Liver (tissue), 9 donors: Measurements from ENCODE around the gene NYNRIN. TPM values are rescaled to one million over a fixed set of nuclear protein-coding genes. Genes with fewer than 3 reads are reported as not detected.

Source experiments
- DNase-seq: peaks from one replicate; pipeline ENCODE4 v3.0.0-alpha.2; 2017; ENCODE audit warnings: low spot score
- H3K27ac ChIP-seq, 2 donors: one replicate each; pipeline ENCODE4 v1.7.0; 2013; ENCODE audit warnings: inconsistent platforms in 2 of 2, low read length in 2 of 2, control low read depth in 1 of 2, low read depth in 1 of 2, mild to moderate bottlenecking in 1 of 2
- H3K27me3 ChIP-seq, 4 donors: one replicate each; pipeline versions ENCODE4 v1.6.1 to v1.7.0; 2013; ENCODE audit warnings: low read length in 3 of 4, inconsistent platforms in 1 of 4, mild to moderate bottlenecking in 1 of 4, moderate library complexity in 1 of 4; ENCODE audit not compliant: control insufficient read depth in 4 of 4, insufficient read depth in 4 of 4
- H3K36me3 ChIP-seq, 4 donors: one replicate each; pipeline versions ENCODE4 v1.6.1 to v1.7.0; 2013; ENCODE audit warnings: low read length in 3 of 4, mild to moderate bottlenecking in 3 of 4, low read depth in 1 of 4, moderate library complexity in 1 of 4; ENCODE audit not compliant: control insufficient read depth in 4 of 4, insufficient read depth in 3 of 4
- H3K4me1 ChIP-seq, 4 donors: one replicate each; pipeline versions ENCODE4 v1.6.1 to v1.7.0; 2013; ENCODE audit warnings: low read length in 3 of 4, mild to moderate bottlenecking in 3 of 4, moderate library complexity in 1 of 4; ENCODE audit not compliant: control insufficient read depth in 4 of 4, insufficient read depth in 4 of 4
- H3K4me3 ChIP-seq, 3 donors: one replicate each; pipeline versions ENCODE4 v1.6.1 to v1.7.0; 2013; ENCODE audit warnings: low read length in 3 of 3, control low read depth in 1 of 3, low read depth in 1 of 3, mild to moderate bottlenecking in 1 of 3
- H3K9ac ChIP-seq, 2 donors: one replicate each; pipeline ENCODE4 v1.7.0; 2013; ENCODE audit warnings: low read length in 2 of 2, mild to moderate bottlenecking in 2 of 2, moderate library complexity in 2 of 2, control low read depth in 1 of 2, low read depth in 1 of 2
- H3K9me3 ChIP-seq, 4 donors: one replicate each; pipeline versions ENCODE4 v1.6.1 to v1.7.0; 2013; ENCODE audit warnings: low read length in 3 of 4; ENCODE audit not compliant: control insufficient read depth in 4 of 4
- ATF3 ChIP-seq: IDR thresholded peaks from 2 replicates; pipeline ENCODE4 v1.6.1; 2016; ENCODE audit warnings: antibody characterized with exemption
- CTCF ChIP-seq: fragments of 150-350 bp; IDR thresholded peaks from 2 replicates; pipeline ENCODE4 v1.5.1; 2017; ENCODE audit warnings: improper control_type of control experiment, low read depth, low read length; ENCODE audit not compliant: missing input control
- FOXA1 ChIP-seq: IDR thresholded peaks from 2 replicates; pipeline ENCODE4 v1.6.1; 2016; ENCODE audit warnings: antibody characterized with exemption
- FOXA2 ChIP-seq: IDR thresholded peaks from 2 replicates; pipeline ENCODE4 v1.6.1; 2016; ENCODE audit warnings: antibody characterized with exemption
- GABPA ChIP-seq, 2 donors: IDR thresholded peaks in 1 of 2; conservative IDR thresholded peaks in 1 of 2; 2 replicates each; pipeline ENCODE4 v1.6.1; 2016; ENCODE audit warnings: antibody characterized with exemption in 2 of 2, mild to moderate bottlenecking in 1 of 2, moderate library complexity in 1 of 2
- HNF4A ChIP-seq, 2 donors: conservative IDR thresholded peaks; 2 replicates each; pipeline ENCODE4 v1.6.1; 2016; ENCODE audit warnings: antibody characterized with exemption in 2 of 2, mild to moderate bottlenecking in 2 of 2
- HNF4G ChIP-seq: IDR thresholded peaks from 2 replicates; pipeline ENCODE4 v1.6.1; 2016; ENCODE audit warnings: antibody characterized with exemption
- JUND ChIP-seq, 2 donors: IDR thresholded peaks; 2 replicates each; pipeline ENCODE4 v1.6.1; 2016; ENCODE audit warnings: antibody characterized with exemption in 2 of 2
- MAX ChIP-seq: IDR thresholded peaks from 2 replicates; pipeline ENCODE4 v1.6.1; 2016; ENCODE audit warnings: antibody characterized with exemption
- NR2F2 ChIP-seq: IDR thresholded peaks from 2 replicates; pipeline ENCODE4 v1.6.1; 2016; ENCODE audit warnings: antibody characterized with exemption
- RAD21 ChIP-seq, 2 donors: IDR thresholded peaks; 2 replicates each; pipeline ENCODE4 v1.6.1; 2016; ENCODE audit warnings: antibody characterized with exemption in 2 of 2, mild to moderate bottlenecking in 2 of 2
- REST ChIP-seq: IDR thresholded peaks from 2 replicates; pipeline ENCODE4 v1.6.1; 2016; ENCODE audit warnings: antibody characterized with exemption, mild to moderate bottlenecking
- RXRA ChIP-seq, 2 donors: IDR thresholded peaks; 2 replicates each; pipeline ENCODE4 v1.6.1; 2017 to 2018; ENCODE audit warnings: antibody characterized with exemption in 2 of 2, mild to moderate bottlenecking in 1 of 2
- SP1 ChIP-seq: IDR thresholded peaks from 2 replicates; pipeline ENCODE4 v1.6.1; 2018; ENCODE audit warnings: antibody characterized with exemption, mild to moderate bottlenecking
- TAF1 ChIP-seq: conservative IDR thresholded peaks from 2 replicates; pipeline ENCODE4 v1.6.1; 2016; ENCODE audit warnings: antibody characterized with exemption, mild to moderate bottlenecking
- YY1 ChIP-seq: IDR thresholded peaks from 2 replicates; pipeline ENCODE4 v1.6.1; 2016; ENCODE audit warnings: antibody characterized with exemption, mild to moderate bottlenecking
- ZBTB33 ChIP-seq: IDR thresholded peaks from 2 replicates; pipeline ENCODE4 v1.6.1; 2016; ENCODE audit warnings: antibody characterized with exemption
- WGBS: extraction: QIAGEN DNeasy Blood & Tissue Kit; methylation state at CpG from one replicate; pipeline ENCODE4 v1.1.7; 2013; 5-methylcytosine and 5-hydroxymethylcytosine counted together
- polyA plus RNA-seq, 2 donors: library from polyadenylated mRNA; stranded (reverse) in 1 of 2; unstranded in 1 of 2; fragments of 200-250 nt in 1 of 2; fragments of >200 nt in 1 of 2; fragmentation: Nextera tagmentation in 1 of 2; extraction: Ambion mirVana in 1 of 2; gene quantifications; one replicate each; pipeline versions ENCODE4 v1.2.1 to v1.2.3, GENCODE V29; 2013 to 2015
- total RNA-seq, 2 donors: library from RNA; depleted of rRNA; stranded (reverse); fragments of >200 nt; gene quantifications; one replicate each; pipeline ENCODE4 v1.2.3, GENCODE V29; 2014
- donor health status: healthy.
- donor health status: healthy.
- donor health status: healthy.
- donor health status: healthy.
- donor health status: healthy.

NYNRIN gene
- total and polyA plus RNA-seq, 4 donors: 0.89 to 11.0 (median 1.8) TPM

- TF ChIP-seq JUND (IDR thresholded peaks at IDR 0.05) (no peak), FOXA1 (no peak), MAX (no peak), ZBTB33 (no peak)
These were observed 35.4 kb upstream of the NYNRIN start (continued) for GRCh38 chr14:24363401-24363800.

- Histone ChIP-seq H3K27me3 (peaks cover 0 to 5% (median 0%) of the 10 kb centered on the region in 4 donors), H3K4me1 (peaks cover 0 to 5% (median 1%) of the 10 kb centered on the region in 4 donors), H3K27ac (no peak overlapping the region), H3K9ac (no peak overlapping the region), H3K4me3 (no peak overlapping the region), H3K36me3 (no peaks in the 10 kb centered on the region), H3K9me3 (no peaks in the 10 kb centered on the region)
- TF ChIP-seq CTCF (no peak), RAD21 (IDR thresholded peaks at IDR 0.05) (no peak), ATF3 (no peak), NR2F2 (no peak), SP1 (no peak), FOXA1 (no peak), TAF1 (no peak), RXRA (IDR thresholded peaks at IDR 0.05) (no peak), HNF4G (no peak), MAX (no peak), REST (no peak), YY1 (no peak), GABPA (IDR thresholded peaks at IDR 0.05 in 1 of 2, conservative IDR thresholded peaks at IDR 0.05 in 1 of 2) (no peak), ZBTB33 (no peak), HNF4A (conservative IDR thresholded peaks at IDR 0.05) (no peak), FOXA2 (no peak)
- WGBS: 85% methylated on average over 1 of the region's 1 CpG
- no peak for DNase-seq
These were observed 34.0 kb upstream of the NYNRIN start for GRCh38 chr14:24364841-24365240.
